ENCODE results near the gene SLMAP. TPM values are rescaled to one million over a fixed set of nuclear protein-coding genes. Genes with fewer than 3 reads are reported as not detected.

Gene SLMAP
- polyA plus RNA-seq, 2 of the 4 experiments (the other 2 are of a cell fraction): 15.2 to 33.1 TPM

- Histone ChIP-seq H3K9me3 (no peaks in the 10 kb centered on the region), H3K4me1 (peaks cover 77% of the 10 kb centered on the region), H3K4me2 (peak overlapping the region; percentile 61), H3K4me3 (no peak overlapping the region), H3K27ac (peak overlapping the region; percentile 35 to 70; a peak in 3 of 6 replicates)
- ChIA-PET POLR2A (no interaction called here), CTCF (no interaction called here)
- FAIRE-seq (no peak), DNase-seq (ENCODE audit: low read depth in 1 of 2, low spot score in 1 of 2) (no peak), ATAC-seq (no peak)
- 10% methylated on average over 4 of the region's 4 CpGs for WGBS (ENCODE audit: missing lambda C conversion rate)
- TF ChIP-seq PBX3 (IDR thresholded peaks at IDR 0.05): no peak
- TF ChIP-seq SREBF2 (IDR thresholded peaks at IDR 0.05): no peak
- TF ChIP-seq, protein P1, sequence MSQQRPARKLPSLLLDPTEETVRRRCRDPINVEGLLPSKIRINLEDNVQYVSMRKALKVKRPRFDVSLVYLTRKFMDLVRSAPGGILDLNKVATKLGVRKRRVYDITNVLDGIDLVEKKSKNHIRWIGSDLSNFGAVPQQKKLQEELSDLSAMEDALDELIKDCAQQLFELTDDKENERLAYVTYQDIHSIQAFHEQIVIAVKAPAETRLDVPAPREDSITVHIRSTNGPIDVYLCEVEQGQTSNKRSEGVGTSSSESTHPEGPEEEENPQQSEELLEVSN (IDR thresholded peaks at IDR 0.05; ENCODE audit: borderline replicate concordance, low read depth): no peak
- TF ChIP-seq HOXA7 (CRISPR knock-in tag; IDR thresholded peaks at IDR 0.05): no peak
- no peak for TF ChIP-seq JUN (IDR thresholded peaks at IDR 0.05)
- no peak for TF ChIP-seq HOXB5 (CRISPR knock-in tag; IDR thresholded peaks at IDR 0.05)
- no peak for TF ChIP-seq CBX2 (IDR thresholded peaks at IDR 0.05; ENCODE audit: borderline replicate concordance, low read depth)
- no peak for TF ChIP-seq TP53 (CRISPR knock-in tag; IDR thresholded peaks at IDR 0.05)
- TF ChIP-seq HDAC2 (IDR thresholded peaks at IDR 0.05): no peak
- TF ChIP-seq KDM5A (IDR thresholded peaks at IDR 0.05): no peak
- TF ChIP-seq, protein P2, sequence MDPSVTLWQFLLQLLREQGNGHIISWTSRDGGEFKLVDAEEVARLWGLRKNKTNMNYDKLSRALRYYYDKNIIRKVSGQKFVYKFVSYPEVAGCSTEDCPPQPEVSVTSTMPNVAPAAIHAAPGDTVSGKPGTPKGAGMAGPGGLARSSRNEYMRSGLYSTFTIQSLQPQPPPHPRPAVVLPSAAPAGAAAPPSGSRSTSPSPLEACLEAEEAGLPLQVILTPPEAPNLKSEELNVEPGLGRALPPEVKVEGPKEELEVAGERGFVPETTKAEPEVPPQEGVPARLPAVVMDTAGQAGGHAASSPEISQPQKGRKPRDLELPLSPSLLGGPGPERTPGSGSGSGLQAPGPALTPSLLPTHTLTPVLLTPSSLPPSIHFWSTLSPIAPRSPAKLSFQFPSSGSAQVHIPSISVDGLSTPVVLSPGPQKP (IDR thresholded peaks at IDR 0.05; ENCODE audit: low read depth, low read length): no peak
- TF ChIP-seq GATA3 (IDR thresholded peaks at IDR 0.05; ENCODE audit: borderline replicate concordance): no peak
- TF ChIP-seq HOXB13 (CRISPR knock-in tag; IDR thresholded peaks at IDR 0.05; ENCODE audit: low read depth): no peak
- no peak for TF ChIP-seq CBX8 (IDR thresholded peaks at IDR 0.05)
- no peak for TF ChIP-seq FOSL2 (IDR thresholded peaks at IDR 0.05)
- TF ChIP-seq FOSL2 (CRISPR knock-in tag; IDR thresholded peaks at IDR 0.05): no peak
These were observed 40.2 kb downstream of the SLMAP start for GRCh38 chr3:57796261-57796660.

DNA sequence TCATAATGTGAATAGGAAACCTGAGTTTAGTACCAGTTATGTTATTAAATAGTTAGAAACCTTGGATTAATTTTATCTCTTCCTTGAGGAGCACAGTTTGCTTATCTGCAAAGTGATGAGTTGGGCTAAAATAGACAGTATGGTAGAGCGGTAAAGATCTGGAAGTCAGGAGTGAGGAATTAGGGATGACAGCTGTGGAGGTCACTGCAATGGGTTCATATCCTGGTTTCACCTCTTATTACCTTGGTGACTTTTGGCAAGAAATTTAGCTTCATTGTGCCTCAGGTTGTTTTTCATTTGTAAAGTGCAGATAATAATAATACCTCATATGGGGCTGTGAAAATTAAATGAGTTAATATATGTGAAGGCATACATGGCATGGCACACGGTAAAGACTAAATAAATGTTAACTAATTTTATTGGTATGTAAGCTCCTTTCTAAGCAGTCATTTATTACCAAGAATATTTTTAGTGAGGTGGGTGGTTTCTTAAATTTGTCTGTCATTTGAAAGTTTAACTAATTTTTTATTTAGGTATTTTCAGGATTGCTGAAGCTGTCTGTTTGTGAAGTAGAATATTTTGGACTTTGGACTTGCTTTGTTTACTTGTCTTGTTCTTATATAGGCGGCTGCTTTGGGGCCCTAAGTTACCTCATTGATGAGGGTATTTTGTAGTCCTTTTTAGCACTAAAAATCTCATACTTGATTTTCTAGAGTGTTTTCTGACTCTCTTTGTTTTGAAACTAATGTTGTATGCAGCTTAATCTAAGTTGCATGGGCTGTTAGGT is 41.8 kb downstream of the SLMAP start:
- Histone ChIP-seq H3K27ac (peak overlapping the region; percentile 32 to 64; a peak in 5 of 6 replicates), H3K4me1 (peaks cover 83% of the 10 kb centered on the region), H3K4me2 (peak overlapping the region; percentile 61), H3K9me3 (no peaks in the 10 kb centered on the region), H3K4me3 (no peak overlapping the region)
- TF ChIP-seq, protein P3, sequence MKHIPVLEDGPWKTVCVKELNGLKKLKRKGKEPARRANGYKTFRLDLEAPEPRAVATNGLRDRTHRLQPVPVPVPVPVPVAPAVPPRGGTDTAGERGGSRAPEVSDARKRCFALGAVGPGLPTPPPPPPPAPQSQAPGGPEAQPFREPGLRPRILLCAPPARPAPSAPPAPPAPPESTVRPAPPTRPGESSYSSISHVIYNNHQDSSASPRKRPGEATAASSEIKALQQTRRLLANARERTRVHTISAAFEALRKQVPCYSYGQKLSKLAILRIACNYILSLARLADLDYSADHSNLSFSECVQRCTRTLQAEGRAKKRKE (CRISPR knock-in tag; IDR thresholded peaks at IDR 0.05; ENCODE audit: low read depth): no peak
- TF ChIP-seq, protein P4, sequence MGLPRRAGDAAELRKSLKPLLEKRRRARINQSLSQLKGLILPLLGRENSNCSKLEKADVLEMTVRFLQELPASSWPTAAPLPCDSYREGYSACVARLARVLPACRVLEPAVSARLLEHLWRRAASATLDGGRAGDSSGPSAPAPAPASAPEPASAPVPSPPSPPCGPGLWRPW (IDR thresholded peaks at IDR 0.05): no peak
- no peak for TF ChIP-seq EHMT2 (IDR thresholded peaks at IDR 0.05; ENCODE audit: low read depth)
- no peak for TF ChIP-seq SMC3 (IDR thresholded peaks at IDR 0.05)
- TF ChIP-seq HEYL (CRISPR knock-in tag; IDR thresholded peaks at IDR 0.05): no peak
- TF ChIP-seq CHD4 (IDR thresholded peaks at IDR 0.05; ENCODE audit: borderline replicate concordance): no peak
- TF ChIP-seq KDM1A (IDR thresholded peaks at IDR 0.05; ENCODE audit: low read depth): no peak
- POLR2A ChIA-PET: interaction anchor here (0.5 kb wide), 1 partner anchor 557 kb away, joined by 3 read pairs; no protein-coding TSS in a partner anchor
- 0 out of 6 replicates have a peak, but pooled peaks of 1 of the 2 experiments have one; percentile 30 for ATAC-seq
- CTCF ChIA-PET: no interaction called here
- FAIRE-seq: no peak
- no peak for DNase-seq (ENCODE audit: low read depth in 1 of 2, low spot score in 1 of 2)
- 27% methylated on average over 3 of the region's 3 CpGs for WGBS (ENCODE audit: missing lambda C conversion rate)
